Fibroblast of the aortic adventitia (primary cell): ENCODE data around the gene SLC51A. TPM values are rescaled to one million over a fixed set of nuclear protein-coding genes. Genes with fewer than 3 reads are reported as not detected.
"Not testable (repeated sequence)": the region's sequence is repeated elsewhere in the genome, so short reads cannot be mapped to it uniquely, and the experiment has no call there.

Experiments used
- DNase-seq: peaks from one replicate; pipeline ENCODE4 v3.0.0-alpha.2; 2010; ENCODE audit warnings: low read depth
- H3K4me3 ChIP-seq: 2 replicates; pipeline ENCODE4 v1.5.1; 2011; ENCODE audit warnings: low read depth, mild to moderate bottlenecking, control low read depth, low read length, moderate library complexity
- CTCF ChIP-seq: IDR thresholded peaks from 2 replicates; pipeline ENCODE4 v1.5.1; 2011; ENCODE audit warnings: mild to moderate bottlenecking, low read length, control low read depth, inconsistent platforms; ENCODE audit not compliant: insufficient read depth
- total RNA-seq: library from RNA; depleted of rRNA; stranded (reverse); fragments of >200 nt; gene quantifications from 2 replicates; pipeline ENCODE4 v1.2.3, GENCODE V29; 2012; ENCODE audit warnings: low replicate concordance

SLC51A gene
- total RNA-seq, 1 donor, result not detected

- DNase-seq, result no peak
- no peak overlapping the region for H3K4me3 ChIP-seq
- no peak for TF ChIP-seq CTCF
These were observed 35.2 kb upstream of the SLC51A start for GRCh38 chr3:196181127-196181546.

DNA sequence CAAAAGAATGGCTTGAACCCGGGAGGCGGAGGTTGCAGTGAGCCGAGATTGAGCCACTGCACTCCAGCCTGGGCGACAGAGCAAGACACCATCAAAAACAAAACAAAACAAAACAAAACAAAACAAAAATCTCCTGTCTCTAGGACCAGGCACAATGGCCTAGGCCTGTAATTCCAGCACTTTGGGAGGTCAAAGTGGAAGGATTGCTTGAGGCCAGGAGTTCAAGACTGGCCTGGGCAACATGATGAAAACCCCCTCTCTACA, 32.2 kb upstream of the SLC51A start:
- not testable (repeated sequence) for H3K4me3 ChIP-seq, DNase-seq

DNA sequence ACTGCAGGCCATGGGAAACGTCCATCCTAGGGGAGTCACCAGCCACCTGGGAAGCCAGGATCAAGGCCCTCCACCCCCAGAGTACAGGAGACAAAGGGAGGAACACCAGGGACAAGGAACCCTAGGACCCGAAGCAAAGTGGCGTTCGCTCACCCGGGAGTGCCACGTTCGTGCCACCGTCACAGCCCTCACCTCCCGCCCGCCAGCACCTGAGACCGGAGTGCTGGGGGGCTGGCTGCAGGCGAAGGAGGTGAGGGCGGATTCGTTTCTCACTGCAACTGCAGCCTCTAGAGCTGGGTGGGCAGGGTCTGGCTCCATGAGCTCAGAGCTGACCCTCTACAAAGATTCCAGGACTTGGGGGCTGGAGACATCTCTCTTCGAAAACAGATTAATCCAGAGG, 31.5 kb upstream of the SLC51A start:
- DNase-seq, result no peak
- no peak overlapping the region for H3K4me3 ChIP-seq
- TF ChIP-seq CTCF, result no peak

DNA sequence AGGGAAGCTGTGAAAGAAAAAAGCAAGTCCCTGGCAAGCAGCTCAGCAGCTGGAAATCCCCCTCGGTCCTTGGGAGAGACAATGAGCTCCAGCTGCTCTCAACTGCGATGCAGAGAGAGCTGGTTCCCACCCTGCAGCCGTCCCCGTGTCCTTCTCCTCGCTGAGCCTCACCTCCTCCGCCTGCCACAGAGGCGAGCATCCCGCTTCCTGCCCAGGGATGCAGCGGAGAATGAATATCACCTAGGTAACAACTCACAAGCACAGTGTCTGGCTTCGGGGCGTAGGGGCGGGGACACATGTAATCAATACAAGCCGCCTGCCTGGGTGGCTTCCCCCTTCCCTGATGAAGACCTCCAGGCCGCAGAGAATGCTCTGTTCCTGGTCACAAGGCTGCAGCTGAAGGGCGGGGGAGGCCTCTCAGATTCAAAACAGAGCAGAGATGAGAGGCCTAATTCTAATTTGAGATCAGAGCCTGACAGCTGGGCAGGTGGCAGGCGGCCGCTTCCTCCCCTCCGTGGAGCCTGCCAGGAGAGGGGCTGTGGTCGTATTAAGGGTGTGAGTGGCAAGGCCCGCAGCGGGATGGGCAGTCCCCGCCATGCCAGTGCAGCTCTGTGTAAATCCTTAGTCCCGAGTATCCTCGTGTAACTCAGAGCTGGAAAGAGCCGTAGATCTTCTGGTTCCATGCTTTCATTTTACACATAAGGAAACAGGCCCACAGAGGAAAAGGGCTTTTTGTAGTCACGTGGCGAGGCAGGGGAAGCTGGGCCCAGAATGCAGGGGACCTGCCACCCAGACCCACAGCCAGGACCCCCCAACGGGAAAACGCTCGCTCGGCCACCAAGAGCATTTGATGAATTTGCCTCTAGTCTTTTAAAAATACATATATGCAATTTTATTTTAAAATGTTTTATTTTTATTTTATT, 29.4 kb upstream of the SLC51A start:
- DNase-seq, result peak; percentile 18
- no peak overlapping the region for H3K4me3 ChIP-seq
- TF ChIP-seq CTCF, result no peak

- no peak for DNase-seq
These were observed 26.6 kb upstream of the SLC51A start for GRCh38 chr3:196189566-196190347.

DNA sequence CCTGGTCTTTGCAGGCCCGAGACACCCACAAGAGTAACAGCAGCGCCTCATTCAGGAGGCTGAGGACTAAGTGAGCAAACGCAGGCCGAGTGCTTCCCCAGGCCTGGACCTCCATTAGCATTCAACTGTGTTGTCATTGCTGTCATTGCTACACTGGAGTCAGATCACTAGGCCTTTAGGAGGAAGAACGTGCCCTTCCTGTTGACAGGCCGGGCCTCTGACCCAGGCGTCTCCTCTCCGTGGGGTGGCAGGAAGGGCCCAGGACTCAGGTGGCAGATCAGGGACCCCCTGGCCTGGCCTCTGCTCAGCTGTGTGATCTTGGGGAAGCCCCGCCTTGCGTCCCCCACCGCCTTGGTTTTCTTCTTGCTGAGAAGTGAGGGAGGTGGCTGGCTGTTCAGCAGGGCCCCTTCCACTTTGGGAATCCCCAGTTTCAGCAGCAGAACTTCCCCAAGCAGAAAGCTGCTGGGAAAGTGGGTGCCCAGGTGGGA, 24.3 kb upstream of the SLC51A start:
- TF ChIP-seq CTCF, result no peak
- DNase-seq, result no peak
- no peak overlapping the region for H3K4me3 ChIP-seq

More at GRCh38 chr3:196189566-196190347, 26.6 kb upstream of the SLC51A start:
- no peak overlapping the region for H3K4me3 ChIP-seq
- TF ChIP-seq CTCF, result no peak

DNA sequence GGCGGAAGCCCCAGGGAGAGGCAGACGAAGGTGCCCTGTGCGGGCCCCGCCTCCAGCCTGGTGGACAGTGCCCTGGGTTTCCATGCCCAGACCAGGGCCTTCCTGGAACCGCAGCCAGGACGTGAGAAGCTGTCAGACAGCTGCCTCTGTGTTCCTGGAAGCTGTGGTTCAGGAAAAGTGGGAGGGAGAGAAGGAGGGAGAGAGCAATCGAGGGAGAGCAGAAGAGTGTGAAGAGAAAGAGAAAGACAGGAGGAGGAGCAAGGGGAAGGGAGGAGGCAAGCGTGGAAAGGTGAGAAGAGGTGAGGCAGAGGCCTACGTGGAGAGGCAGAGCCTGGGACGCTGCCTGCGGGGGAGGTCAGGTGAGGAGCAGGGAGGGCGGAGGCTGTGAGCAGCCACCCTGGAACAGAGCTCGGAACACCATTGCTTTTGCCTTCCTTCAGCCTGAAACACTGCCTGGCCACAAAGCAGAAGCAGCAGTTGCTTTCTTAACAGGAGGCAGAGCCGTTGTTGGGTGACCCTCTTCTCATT, 23.7 kb upstream of the SLC51A start:
- no peak for TF ChIP-seq CTCF
- no peak overlapping the region for H3K4me3 ChIP-seq
- no peak for DNase-seq
